Activated CD8-positive, alpha-beta memory T cell treated with anti-CD3 and anti-CD28 coated beads, Interleukin-2, amount 10 ng/mL, durations not matched to agents 7 days and 5 days (primary cell): ENCODE measurements around the gene SLAMF8. TPM values are rescaled to one million over a fixed set of nuclear protein-coding genes. Genes with fewer than 3 reads are reported as not detected.

Experiments used
- ATAC-seq: fragments of 150-1000 bp; cut with Tn5 transposase; one replicate; pipeline ENCODE4 v1.10.0; 2021; ENCODE audit warnings: moderate library complexity
- CTCF ChIA-PET: fragments of 350-600 bp; sonication (Branson Sonifier 250); formaldehyde crosslinking; loops from one replicate; lab custom pipeline; 2021; ENCODE audit warnings: antibody characterized with exemption; lab: Charles Lee
- DNase-seq: peaks from one replicate; pipeline ENCODE4 v3.0.0-alpha.2; 2020
- H3K27ac Mint-ChIP-seq: one replicate; pipeline ENCODE4 v1.8.0; 2021; ENCODE audit warnings: mild to moderate bottlenecking, mixed read lengths
- H3K27me3 Mint-ChIP-seq: one replicate; pipeline ENCODE4 v1.8.0; 2021; ENCODE audit warnings: mixed read lengths
- H3K36me3 Mint-ChIP-seq: one replicate; pipeline ENCODE4 v1.8.0; 2021; ENCODE audit warnings: mild to moderate bottlenecking, mixed read lengths
- H3K4me1 Mint-ChIP-seq: one replicate; pipeline ENCODE4 v1.8.0; 2021; ENCODE audit warnings: mixed read lengths
- H3K4me3 Mint-ChIP-seq: one replicate; pipeline ENCODE4 v1.8.0; 2021; ENCODE audit warnings: mild to moderate bottlenecking, moderate library complexity, mixed read lengths
- H3K9me3 Mint-ChIP-seq: one replicate; pipeline ENCODE4 v1.8.0; 2022; ENCODE audit warnings: low read depth, mixed read lengths
- total RNA-seq, 2 experiments: library from RNA; stranded (reverse); gene quantifications; one replicate each; pipeline ENCODE4 v1.2.3, GENCODE V29; 2021

The SLAMF8 gene
- total RNA-seq, 2 experiments from 2014 or later = 0.70 to 1.5 TPM

GRCh38 chr1:159827102-159827490 lies 423 bp downstream of the SLAMF8 start:
- Mint-ChIP-seq H3K9me3 (peaks cover 2% of the 10 kb centered on the region), H3K4me1 (peaks cover 50% of the 10 kb centered on the region), H3K27me3 (peaks cover 51% of the 10 kb centered on the region), H3K27ac (peak overlapping the region; percentile 83), H3K4me3 (peak overlapping the region; percentile 25), H3K36me3 (peaks cover 17% of the 10 kb centered on the region)
- ATAC-seq = peak; percentile 54
- CTCF ChIA-PET = interaction anchor here (0.7 to 3.5 kb wide), 14 partner anchors 10 to 181 kb away, joined by 3 to 17 read pairs (median 4); partner anchors contain the start of genes DUSP23 and FCRL6
- DNase-seq = peak; percentile 61

- peaks cover 2% of the 10 kb centered on the region for H3K9me3 Mint-ChIP-seq
- DNase-seq = no peak
- CTCF ChIA-PET = interaction anchor here (0.8 to 3.5 kb wide), 13 partner anchors 11 to 180 kb away, joined by 3 to 17 read pairs (median 4); partner anchors contain the start of genes DUSP23 and FCRL6
- peaks cover 17% of the 10 kb centered on the region for H3K36me3 Mint-ChIP-seq
- peak; percentile 7 for ATAC-seq
- peaks cover 46% of the 10 kb centered on the region for H3K27me3 Mint-ChIP-seq
- H3K27ac Mint-ChIP-seq = peak overlapping the region; percentile 83
- H3K4me1 Mint-ChIP-seq = peaks cover 50% of the 10 kb centered on the region
- H3K4me3 Mint-ChIP-seq = peak overlapping the region; percentile 25
These were observed 876 bp downstream of the SLAMF8 start for GRCh38 chr1:159827549-159827948.

GRCh38 chr1:159828176-159828575 lies 1.5 kb downstream of the SLAMF8 start:
- Mint-ChIP-seq H3K36me3 (peaks cover 17% of the 10 kb centered on the region), H3K27ac (no peak overlapping the region), H3K27me3 (peaks cover 40% of the 10 kb centered on the region), H3K4me1 (peaks cover 50% of the 10 kb centered on the region), H3K4me3 (no peak overlapping the region), H3K9me3 (peaks cover 2% of the 10 kb centered on the region)
- CTCF ChIA-PET = interaction anchor here (1.1 to 3.5 kb wide), 6 partner anchors 11 to 62 kb away, joined by 3 to 17 read pairs (median 8); partner anchors contain the start of genes DUSP23 and FCRL6
- DNase-seq (no peak), ATAC-seq (no peak)

- peaks cover 34% of the 10 kb centered on the region for H3K27me3 Mint-ChIP-seq
- H3K9me3 Mint-ChIP-seq = peaks cover 2% of the 10 kb centered on the region
- no peak overlapping the region for H3K4me3 Mint-ChIP-seq
- DNase-seq (no peak), ATAC-seq (no peak)
- peaks cover 50% of the 10 kb centered on the region for H3K4me1 Mint-ChIP-seq
- CTCF ChIA-PET = interaction anchor here (1.2 to 3.5 kb wide), 4 partner anchors 23 to 62 kb away, joined by 3 to 17 read pairs (median 14); partner anchors contain the start of gene DUSP23
- no peak overlapping the region for H3K27ac Mint-ChIP-seq
- peaks cover 17% of the 10 kb centered on the region for H3K36me3 Mint-ChIP-seq
These were observed 2.1 kb downstream of the SLAMF8 start for GRCh38 chr1:159828581-159829272.

GRCh38 chr1:159829273-159829634 lies 2.6 kb downstream of the SLAMF8 start:
- ATAC-seq (no peak), DNase-seq (no peak)
- H3K36me3 Mint-ChIP-seq = peaks cover 17% of the 10 kb centered on the region
- H3K4me1 Mint-ChIP-seq = peaks cover 48% of the 10 kb centered on the region
- CTCF ChIA-PET = interaction anchor here (1.0 to 3.5 kb wide), 3 partner anchors 13 to 61 kb away, joined by 3 to 17 read pairs (median 16); no protein-coding TSS in a partner anchor
- H3K27me3 Mint-ChIP-seq = peaks cover 29% of the 10 kb centered on the region
- no peak overlapping the region for H3K4me3 Mint-ChIP-seq
- H3K9me3 Mint-ChIP-seq = peaks cover 2% of the 10 kb centered on the region
- H3K27ac Mint-ChIP-seq = no peak overlapping the region

GRCh38 chr1:159829822-159830465 lies 3.3 kb downstream of the SLAMF8 start:
- Mint-ChIP-seq H3K36me3 (peaks cover 17% of the 10 kb centered on the region), H3K27ac (no peak overlapping the region), H3K4me3 (no peak overlapping the region), H3K27me3 (peaks cover 22% of the 10 kb centered on the region), H3K9me3 (peaks cover 2% of the 10 kb centered on the region), H3K4me1 (peaks cover 42% of the 10 kb centered on the region)
- DNase-seq (no peak), ATAC-seq (no peak)
- CTCF ChIA-PET = interaction anchor here (1.0 to 3.7 kb wide), 2 partner anchors 9 to 14 kb away, joined by 3 to 16 read pairs; no protein-coding TSS in a partner anchor

- ATAC-seq (no peak), DNase-seq (no peak)
- CTCF ChIA-PET = interaction anchor here (3.7 kb wide), 1 partner anchor 10 kb away, joined by 16 read pairs; no protein-coding TSS in a partner anchor
- Mint-ChIP-seq H3K4me1 (peaks cover 34% of the 10 kb centered on the region), H3K36me3 (peaks cover 17% of the 10 kb centered on the region), H3K27ac (no peak overlapping the region), H3K9me3 (peaks cover 2% of the 10 kb centered on the region), H3K4me3 (no peak overlapping the region), H3K27me3 (peaks cover 18% of the 10 kb centered on the region)
These were observed 4.0 kb downstream of the SLAMF8 start for GRCh38 chr1:159830722-159831121.

- H3K4me1 Mint-ChIP-seq = peaks cover 26% of the 10 kb centered on the region
- CTCF ChIA-PET = interaction anchor here (0.8 to 3.7 kb wide), 5 partner anchors 10 to 247 kb away, joined by 3 to 16 read pairs (median 4); no protein-coding TSS in a partner anchor
- no peak overlapping the region for H3K27ac Mint-ChIP-seq
- peaks cover 17% of the 10 kb centered on the region for H3K36me3 Mint-ChIP-seq
- H3K9me3 Mint-ChIP-seq = peaks cover 2% of the 10 kb centered on the region
- no peak overlapping the region for H3K4me3 Mint-ChIP-seq
- H3K27me3 Mint-ChIP-seq = peaks cover 18% of the 10 kb centered on the region
- ATAC-seq = no peak
- no peak for DNase-seq
These were observed 4.9 kb downstream of the SLAMF8 start for GRCh38 chr1:159831412-159832141.

- Mint-ChIP-seq H3K27me3 (peaks cover 18% of the 10 kb centered on the region), H3K4me1 (peaks cover 19% of the 10 kb centered on the region), H3K4me3 (no peak overlapping the region), H3K36me3 (peaks cover 14% of the 10 kb centered on the region), H3K27ac (no peak overlapping the region), H3K9me3 (peaks cover 2% of the 10 kb centered on the region)
- ATAC-seq = no peak
- DNase-seq = no peak
- CTCF ChIA-PET = interaction anchor here (0.8 to 3.7 kb wide), 4 partner anchors 11 to 246 kb away, joined by 3 to 16 read pairs (median 6); no protein-coding TSS in a partner anchor
These were observed 5.6 kb downstream of the SLAMF8 start for GRCh38 chr1:159832309-159832708.

GRCh38 chr1:159835356-159835755 lies 8.7 kb downstream of the SLAMF8 start:
- DNase-seq = no peak
- Mint-ChIP-seq H3K9me3 (no peaks in the 10 kb centered on the region), H3K4me3 (no peak overlapping the region), H3K27me3 (peaks cover 5% of the 10 kb centered on the region), H3K27ac (no peak overlapping the region), H3K36me3 (no peaks in the 10 kb centered on the region), H3K4me1 (peaks cover 9% of the 10 kb centered on the region)
- no peak for ATAC-seq
- CTCF ChIA-PET = interaction anchor here (1.6 kb wide), 2 partner anchors 9 to 172 kb away, joined by 4 to 6 read pairs; no protein-coding TSS in a partner anchor

- ATAC-seq = no peak
- H3K4me1 Mint-ChIP-seq = peaks cover 9% of the 10 kb centered on the region
These were observed 9.3 kb downstream of the SLAMF8 start for GRCh38 chr1:159835862-159836525.

GRCh38 chr1:159838715-159839114 lies 12.0 kb downstream of the SLAMF8 start:
- Mint-ChIP-seq H3K4me1 (peaks cover 9% of the 10 kb centered on the region), H3K27me3 (no peaks in the 10 kb centered on the region), H3K4me3 (no peak overlapping the region), H3K27ac (no peak overlapping the region), H3K9me3 (no peaks in the 10 kb centered on the region), H3K36me3 (no peaks in the 10 kb centered on the region)
- DNase-seq = no peak
- CTCF ChIA-PET = no interaction called here
- no peak for ATAC-seq

More at GRCh38 chr1:159835862-159836525, 9.3 kb downstream of the SLAMF8 start:
- Mint-ChIP-seq H3K9me3 (no peaks in the 10 kb centered on the region), H3K4me3 (no peak overlapping the region), H3K27ac (no peak overlapping the region), H3K27me3 (peaks cover 1% of the 10 kb centered on the region), H3K36me3 (no peaks in the 10 kb centered on the region)
- DNase-seq = no peak
- CTCF ChIA-PET = interaction anchor here (0.8 to 1.6 kb wide), 6 partner anchors 10 to 171 kb away, joined by 3 to 6 read pairs (median 3); no protein-coding TSS in a partner anchor
